Gastroesophageal sphincter (tissue), 3 donors: Measurements from ENCODE around the gene NAA30.

Source experiments
- EP300 ChIP-seq: sonication (generic); formaldehyde crosslinking; IDR thresholded peaks from one replicate; pipeline ENCODE4 v1.6.1; 2017; ENCODE audit warnings: antibody characterized with exemption, mild to moderate bottlenecking
- POLR2A ChIP-seq, 2 donors: fragments of 450-650 bp; IDR thresholded peaks; one replicate each; pipeline ENCODE4 v1.6.1; 2017; ENCODE audit warnings: antibody characterized with exemption in 2 of 2, mild to moderate bottlenecking in 2 of 2, moderate library complexity in 1 of 2
- POLR2AphosphoS5 ChIP-seq: sonication (generic); formaldehyde crosslinking; IDR thresholded peaks from one replicate; pipeline ENCODE4 v1.6.1; 2017; ENCODE audit warnings: antibody characterized with exemption
- TF ChIP-seq, protein P1 (sequence below), 4 experiments: fragments of 200-600 bp in 2 of 4; fragments of 450-650 bp in 2 of 4; sonication (generic) in 1 of 4; IDR thresholded peaks; one replicate each; pipeline ENCODE4 v1.5.1; 2017 to 2019; ENCODE audit warnings: antibody characterized with exemption in 4 of 4, mild to moderate bottlenecking in 2 of 4, moderate library complexity in 2 of 4

DNA sequence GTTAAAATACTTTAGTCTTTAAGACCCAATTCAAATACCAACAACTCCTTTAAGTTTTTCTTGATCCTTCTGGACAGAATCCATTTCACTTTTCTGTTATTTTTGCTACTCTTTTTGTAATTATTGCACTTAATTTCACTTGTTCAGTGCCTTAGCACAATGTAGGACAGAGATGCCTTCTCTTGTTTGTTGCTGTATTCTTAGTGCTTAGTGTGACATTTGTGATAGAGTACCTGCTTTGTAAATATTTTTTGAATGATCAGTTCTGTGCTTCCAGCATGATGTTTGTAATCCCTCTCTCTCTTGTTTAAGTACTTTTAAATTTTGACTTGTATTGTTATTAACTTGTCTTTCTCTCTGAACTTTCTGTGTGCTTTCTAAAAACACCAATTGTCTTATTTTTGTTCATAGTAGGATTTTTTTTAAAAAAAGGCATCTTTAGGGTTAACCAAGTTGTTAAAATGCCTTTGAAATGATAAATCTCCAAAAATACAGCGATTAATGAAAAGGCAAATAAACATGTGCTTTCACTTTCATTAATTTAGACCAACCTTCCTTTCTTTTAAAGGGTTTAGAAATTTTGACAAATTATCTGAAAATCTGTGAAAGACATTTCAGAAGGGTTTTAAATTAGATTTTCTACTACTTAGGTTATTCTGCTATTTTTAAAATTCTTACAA, 11.9 kb downstream of the NAA30 start:
- TF ChIP-seq, protein P1, sequence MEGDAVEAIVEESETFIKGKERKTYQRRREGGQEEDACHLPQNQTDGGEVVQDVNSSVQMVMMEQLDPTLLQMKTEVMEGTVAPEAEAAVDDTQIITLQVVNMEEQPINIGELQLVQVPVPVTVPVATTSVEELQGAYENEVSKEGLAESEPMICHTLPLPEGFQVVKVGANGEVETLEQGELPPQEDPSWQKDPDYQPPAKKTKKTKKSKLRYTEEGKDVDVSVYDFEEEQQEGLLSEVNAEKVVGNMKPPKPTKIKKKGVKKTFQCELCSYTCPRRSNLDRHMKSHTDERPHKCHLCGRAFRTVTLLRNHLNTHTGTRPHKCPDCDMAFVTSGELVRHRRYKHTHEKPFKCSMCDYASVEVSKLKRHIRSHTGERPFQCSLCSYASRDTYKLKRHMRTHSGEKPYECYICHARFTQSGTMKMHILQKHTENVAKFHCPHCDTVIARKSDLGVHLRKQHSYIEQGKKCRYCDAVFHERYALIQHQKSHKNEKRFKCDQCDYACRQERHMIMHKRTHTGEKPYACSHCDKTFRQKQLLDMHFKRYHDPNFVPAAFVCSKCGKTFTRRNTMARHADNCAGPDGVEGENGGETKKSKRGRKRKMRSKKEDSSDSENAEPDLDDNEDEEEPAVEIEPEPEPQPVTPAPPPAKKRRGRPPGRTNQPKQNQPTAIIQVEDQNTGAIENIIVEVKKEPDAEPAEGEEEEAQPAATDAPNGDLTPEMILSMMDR (IDR thresholded peaks at IDR 0.05), result no peak
- TF ChIP-seq POLR2A (IDR thresholded peaks at IDR 0.05), result no peak
- no peak for TF ChIP-seq POLR2AphosphoS5
- no peak for TF ChIP-seq EP300
